ENCODE data around the gene NRG3.
"Not testable (repeated sequence)": the region's sequence is repeated elsewhere in the genome, so short reads cannot be mapped to it uniquely, and the experiment has no call there.

DNA sequence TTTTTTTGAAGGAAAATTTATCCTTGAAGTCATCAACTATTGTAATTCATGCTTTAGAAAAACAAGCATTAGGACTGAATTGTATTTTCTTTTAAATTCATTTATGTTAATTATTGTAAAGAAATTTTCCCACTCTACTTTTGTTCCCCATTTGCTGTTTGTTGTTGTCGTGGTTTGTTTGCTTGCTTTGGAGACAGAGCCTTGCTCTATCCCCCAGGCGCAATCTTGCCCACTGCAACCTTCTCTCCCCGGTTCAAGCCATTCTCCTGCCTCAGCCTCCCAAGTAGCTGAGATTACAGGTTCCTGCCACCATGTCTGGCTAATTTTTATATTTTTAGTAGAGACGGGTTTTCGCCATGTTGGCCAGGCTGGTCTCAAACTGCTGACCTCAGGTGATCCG lies 192.2 kb downstream of the NRG3 start:
- not testable (repeated sequence) for TF ChIP-seq CTCF, POLR2AphosphoS5 (IDR thresholded peaks at IDR 0.05)

All from gastroesophageal sphincter (tissue), 3 donors.